HepG2 (cell line): Measurements from ENCODE around the gene DGKG. TPM values are rescaled to one million over a fixed set of nuclear protein-coding genes. Genes with fewer than 3 reads are reported as not detected.

Source experiments
- BCL6 ChIP-seq: IDR thresholded peaks from 2 replicates; pipeline ENCODE4 v1.6.1; 2016; ENCODE audit warnings: missing genetic modification reagents, missing compliant biosample characterization
- CREM ChIP-seq, 2 experiments: sonication (generic) in 1 of 2; formaldehyde crosslinking in 1 of 2; IDR thresholded peaks; 2 replicates each; pipeline versions ENCODE4 v1.4.0 to v1.6.1; 2016 to 2020; ENCODE audit warnings: antibody characterized with exemption in 1 of 2, mild to moderate bottlenecking in 1 of 2, missing genetic modification reagents in 1 of 2
- FLYWCH1 ChIP-seq: sonication (generic); formaldehyde crosslinking; IDR thresholded peaks from 2 replicates; pipeline ENCODE4 v1.8.1; 2023; ENCODE audit warnings: mild to moderate bottlenecking, missing genetic modification reagents
- NCOA2 ChIP-seq: sonication (generic); formaldehyde crosslinking; IDR thresholded peaks from 2 replicates; pipeline ENCODE4 v1.8.0; 2022; ENCODE audit warnings: inconsistent platforms
- RORA ChIP-seq: sonication (generic); formaldehyde crosslinking; IDR thresholded peaks from 2 replicates; pipeline ENCODE4 v1.5.0; 2020; ENCODE audit warnings: mild to moderate bottlenecking, missing genetic modification reagents, moderate library complexity
- SOX6 ChIP-seq, 2 experiments: fragments of 450-650 bp in 1 of 2; sonication (generic) in 1 of 2; formaldehyde crosslinking in 1 of 2; IDR thresholded peaks; 2 replicates each; pipeline versions ENCODE4 v1.4.0 to v1.6.1; 2017 to 2020; ENCODE audit warnings: antibody characterized with exemption in 1 of 2, mild to moderate bottlenecking in 1 of 2, missing genetic modification reagents in 1 of 2
- SP5 ChIP-seq: IDR thresholded peaks from 2 replicates; pipeline ENCODE4 v1.6.1; 2016; ENCODE audit warnings: low read depth, borderline replicate concordance
- XRCC5 ChIP-seq: fragments of 200-400 bp; formaldehyde crosslinking; optimal IDR thresholded peaks from 2 replicates; pipeline ENCODE3; 2017; ENCODE audit warnings: mild to moderate bottlenecking, low read length
- ZNF12 ChIP-seq: sonication (generic); formaldehyde crosslinking; IDR thresholded peaks from 2 replicates; pipeline ENCODE4 v1.5.0; 2020; ENCODE audit warnings: missing genetic modification reagents
- ZNF451 ChIP-seq: sonication (generic); formaldehyde crosslinking; IDR thresholded peaks from 2 replicates; pipeline ENCODE4 v1.5.0; 2020; ENCODE audit warnings: mild to moderate bottlenecking, missing genetic modification reagents
- ZNF567 ChIP-seq: sonication (generic); formaldehyde crosslinking; IDR thresholded peaks from 2 replicates; pipeline ENCODE4 v1.8.1; 2023; ENCODE audit warnings: mild to moderate bottlenecking, missing genetic modification reagents, borderline replicate concordance
- ZNF772 ChIP-seq: sonication (generic); formaldehyde crosslinking; IDR thresholded peaks from 2 replicates; pipeline ENCODE4 v1.5.0; 2020; ENCODE audit warnings: mild to moderate bottlenecking, missing genetic modification reagents
- polyA plus RNA-seq, 8 experiments: library from polyadenylated mRNA; depleted of rRNA in 3 of 8; stranded (reverse) in 7 of 8; unstranded in 1 of 8; fragments of >200 nt; fragmentation: Illumina TruSeq in 4 of 8; extraction: Trizol in 4 of 8; gene quantifications; 2 replicates each; pipeline versions ENCODE4 v1.2.1 to v1.2.3, GENCODE V29; 2011 to 2016; ENCODE audit warnings: low read depth in 4 of 8, missing spikeins in 1 of 8, mixed read lengths in 1 of 8; ENCODE audit not compliant: insufficient read depth in 1 of 8
- total RNA-seq, 5 experiments: library from RNA; depleted of rRNA; stranded (reverse); fragments of >200 nt; fragmentation: Illumina TruSeq; extraction: Trizol; gene quantifications; 2 replicates each; pipeline ENCODE4 v1.2.3, GENCODE V29; 2016; ENCODE audit warnings: low read depth in 1 of 5
- TF ChIP-seq, protein P1 (sequence below): sonication (generic); formaldehyde crosslinking; IDR thresholded peaks from 2 replicates; pipeline ENCODE4 v1.9.0; 2021; ENCODE audit warnings: missing genetic modification reagents, borderline replicate concordance
- TF ChIP-seq, protein P2 (sequence below): sonication (generic); formaldehyde crosslinking; IDR thresholded peaks from 2 replicates; pipeline ENCODE4 v1.8.0; 2022; ENCODE audit warnings: mild to moderate bottlenecking, missing genetic modification reagents, moderate library complexity
- TF ChIP-seq, protein P3 (sequence below): sonication (generic); formaldehyde crosslinking; IDR thresholded peaks from 2 replicates; pipeline ENCODE4 v1.8.0; 2022; ENCODE audit warnings: missing genetic modification reagents, mild to moderate bottlenecking, moderate library complexity, borderline replicate concordance
- TF ChIP-seq, protein P4 (sequence below): sonication (generic); formaldehyde crosslinking; IDR thresholded peaks from 2 replicates; pipeline ENCODE4 v1.5.0; 2020; ENCODE audit warnings: missing genetic modification reagents
- TF ChIP-seq, protein P5 (sequence below), 2 experiments: sonication (generic) in 1 of 2; formaldehyde crosslinking in 1 of 2; IDR thresholded peaks; 2 replicates each; pipeline versions ENCODE4 v1.6.1 to v1.9.0; 2014 to 2022; ENCODE audit warnings: antibody characterized with exemption in 1 of 2, borderline replicate concordance in 1 of 2, inconsistent platforms in 1 of 2, low read depth in 1 of 2, missing genetic modification reagents in 1 of 2

Gene DGKG
- total and polyA plus RNA-seq, 2 of the 13 experiments (the other 11 are each of a cell fraction or from before 2014, with no cell fraction given): 3.8 to 6.2 TPM

DNA sequence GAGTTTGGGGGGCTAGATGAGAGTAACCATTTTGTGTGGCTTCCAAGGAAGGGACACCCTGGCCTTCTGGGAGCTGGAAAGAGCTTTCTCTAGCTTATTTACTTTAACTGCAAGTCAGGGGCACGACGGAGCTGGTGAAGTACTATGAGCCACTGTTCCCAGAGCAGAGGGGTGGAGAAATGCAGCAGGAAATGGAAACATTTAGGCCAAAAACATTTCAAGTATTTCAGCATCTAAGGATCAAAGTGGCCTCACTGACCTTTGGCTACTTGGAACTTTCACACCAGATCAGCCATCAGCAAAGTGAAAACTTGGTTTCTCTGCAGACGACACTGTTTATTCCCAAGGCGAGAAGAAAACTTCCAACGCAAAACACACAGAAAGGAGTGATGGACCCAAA is 7.9 kb downstream of the DGKG start (continued):
- TF ChIP-seq, protein P1, sequence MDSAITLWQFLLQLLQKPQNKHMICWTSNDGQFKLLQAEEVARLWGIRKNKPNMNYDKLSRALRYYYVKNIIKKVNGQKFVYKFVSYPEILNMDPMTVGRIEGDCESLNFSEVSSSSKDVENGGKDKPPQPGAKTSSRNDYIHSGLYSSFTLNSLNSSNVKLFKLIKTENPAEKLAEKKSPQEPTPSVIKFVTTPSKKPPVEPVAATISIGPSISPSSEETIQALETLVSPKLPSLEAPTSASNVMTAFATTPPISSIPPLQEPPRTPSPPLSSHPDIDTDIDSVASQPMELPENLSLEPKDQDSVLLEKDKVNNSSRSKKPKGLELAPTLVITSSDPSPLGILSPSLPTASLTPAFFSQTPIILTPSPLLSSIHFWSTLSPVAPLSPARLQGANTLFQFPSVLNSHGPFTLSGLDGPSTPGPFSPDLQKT (CRISPR knock-in tag): no peak
- TF ChIP-seq ZNF772 (CRISPR knock-in tag) (no peak), XRCC5 (no peak), FLYWCH1 (CRISPR knock-in tag) (no peak), ZNF567 (CRISPR knock-in tag) (no peak), RORA (CRISPR knock-in tag) (no peak), SOX6 (IDR thresholded peaks at IDR 0.05) (no peak), SOX6 (CRISPR knock-in tag; IDR thresholded peaks at IDR 0.05) (peak; percentile 25; the same call in 1 of the 2 replicates), ZNF12 (CRISPR knock-in tag) (no peak), SP5 (CRISPR knock-in tag) (peak; percentile 82; the same call in 1 of the 2 replicates), CREM (IDR thresholded peaks at IDR 0.05) (peak; percentile 44; the same call in 1 of the 2 replicates), CREM (CRISPR knock-in tag; IDR thresholded peaks at IDR 0.05) (no peak), NCOA2 (CRISPR knock-in tag) (peak; percentile 46; the same call in 1 of the 2 replicates), ZNF451 (CRISPR knock-in tag) (no peak), BCL6 (CRISPR knock-in tag) (peak; percentile 37)
- TF ChIP-seq, protein P2, sequence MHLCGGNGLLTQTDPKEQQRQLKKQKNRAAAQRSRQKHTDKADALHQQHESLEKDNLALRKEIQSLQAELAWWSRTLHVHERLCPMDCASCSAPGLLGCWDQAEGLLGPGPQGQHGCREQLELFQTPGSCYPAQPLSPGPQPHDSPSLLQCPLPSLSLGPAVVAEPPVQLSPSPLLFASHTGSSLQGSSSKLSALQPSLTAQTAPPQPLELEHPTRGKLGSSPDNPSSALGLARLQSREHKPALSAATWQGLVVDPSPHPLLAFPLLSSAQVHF (CRISPR knock-in tag): no peak
- TF ChIP-seq, protein P3, sequence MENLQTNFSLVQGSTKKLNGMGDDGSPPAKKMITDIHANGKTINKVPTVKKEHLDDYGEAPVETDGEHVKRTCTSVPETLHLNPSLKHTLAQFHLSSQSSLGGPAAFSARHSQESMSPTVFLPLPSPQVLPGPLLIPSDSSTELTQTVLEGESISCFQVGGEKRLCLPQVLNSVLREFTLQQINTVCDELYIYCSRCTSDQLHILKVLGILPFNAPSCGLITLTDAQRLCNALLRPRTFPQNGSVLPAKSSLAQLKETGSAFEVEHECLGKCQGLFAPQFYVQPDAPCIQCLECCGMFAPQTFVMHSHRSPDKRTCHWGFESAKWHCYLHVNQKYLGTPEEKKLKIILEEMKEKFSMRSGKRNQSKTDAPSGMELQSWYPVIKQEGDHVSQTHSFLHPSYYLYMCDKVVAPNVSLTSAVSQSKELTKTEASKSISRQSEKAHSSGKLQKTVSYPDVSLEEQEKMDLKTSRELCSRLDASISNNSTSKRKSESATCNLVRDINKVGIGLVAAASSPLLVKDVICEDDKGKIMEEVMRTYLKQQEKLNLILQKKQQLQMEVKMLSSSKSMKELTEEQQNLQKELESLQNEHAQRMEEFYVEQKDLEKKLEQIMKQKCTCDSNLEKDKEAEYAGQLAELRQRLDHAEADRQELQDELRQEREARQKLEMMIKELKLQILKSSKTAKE (CRISPR knock-in tag): no peak
- TF ChIP-seq, protein P4, sequence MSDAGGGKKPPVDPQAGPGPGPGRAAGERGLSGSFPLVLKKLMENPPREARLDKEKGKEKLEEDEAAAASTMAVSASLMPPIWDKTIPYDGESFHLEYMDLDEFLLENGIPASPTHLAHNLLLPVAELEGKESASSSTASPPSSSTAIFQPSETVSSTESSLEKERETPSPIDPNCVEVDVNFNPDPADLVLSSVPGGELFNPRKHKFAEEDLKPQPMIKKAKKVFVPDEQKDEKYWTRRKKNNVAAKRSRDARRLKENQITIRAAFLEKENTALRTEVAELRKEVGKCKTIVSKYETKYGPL (CRISPR knock-in tag): no peak
- TF ChIP-seq, protein P5, sequence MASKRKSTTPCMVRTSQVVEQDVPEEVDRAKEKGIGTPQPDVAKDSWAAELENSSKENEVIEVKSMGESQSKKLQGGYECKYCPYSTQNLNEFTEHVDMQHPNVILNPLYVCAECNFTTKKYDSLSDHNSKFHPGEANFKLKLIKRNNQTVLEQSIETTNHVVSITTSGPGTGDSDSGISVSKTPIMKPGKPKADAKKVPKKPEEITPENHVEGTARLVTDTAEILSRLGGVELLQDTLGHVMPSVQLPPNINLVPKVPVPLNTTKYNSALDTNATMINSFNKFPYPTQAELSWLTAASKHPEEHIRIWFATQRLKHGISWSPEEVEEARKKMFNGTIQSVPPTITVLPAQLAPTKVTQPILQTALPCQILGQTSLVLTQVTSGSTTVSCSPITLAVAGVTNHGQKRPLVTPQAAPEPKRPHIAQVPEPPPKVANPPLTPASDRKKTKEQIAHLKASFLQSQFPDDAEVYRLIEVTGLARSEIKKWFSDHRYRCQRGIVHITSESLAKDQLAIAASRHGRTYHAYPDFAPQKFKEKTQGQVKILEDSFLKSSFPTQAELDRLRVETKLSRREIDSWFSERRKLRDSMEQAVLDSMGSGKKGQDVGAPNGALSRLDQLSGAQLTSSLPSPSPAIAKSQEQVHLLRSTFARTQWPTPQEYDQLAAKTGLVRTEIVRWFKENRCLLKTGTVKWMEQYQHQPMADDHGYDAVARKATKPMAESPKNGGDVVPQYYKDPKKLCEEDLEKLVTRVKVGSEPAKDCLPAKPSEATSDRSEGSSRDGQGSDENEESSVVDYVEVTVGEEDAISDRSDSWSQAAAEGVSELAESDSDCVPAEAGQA (IDR thresholded peaks at IDR 0.05; ENCODE audit: low read depth): no peak
- TF ChIP-seq, protein P5 (CRISPR knock-in tag; IDR thresholded peaks at IDR 0.05; ENCODE audit: borderline replicate concordance): no peak
